Parathyroid adenoma (tissue), 2 donors: ENCODE measurements around the gene WDR45B.

Experiments used
- H2AFZ ChIP-seq: fragments of 300-600 bp; sonication (generic); one replicate; pipeline ENCODE4 v1.7.0; 2017; ENCODE audit warnings: antibody characterized with exemption, mild to moderate bottlenecking
- H3K27ac ChIP-seq: fragments of 300-600 bp; sonication (generic); one replicate; pipeline ENCODE4 v1.7.0; 2017
- H3K27me3 ChIP-seq: fragments of 300-600 bp; sonication (generic); one replicate; pipeline ENCODE4 v1.7.0; 2017; ENCODE audit warnings: low read length; ENCODE audit not compliant: control insufficient read depth, insufficient read depth
- H3K36me3 ChIP-seq: fragments of 300-600 bp; sonication (generic); one replicate; pipeline ENCODE4 v1.7.0; 2017; ENCODE audit warnings: low read length; ENCODE audit not compliant: control insufficient read depth, insufficient read depth
- H3K4me1 ChIP-seq: fragments of 300-600 bp; sonication (generic); one replicate; pipeline ENCODE4 v1.7.0; 2017; ENCODE audit warnings: control low read depth
- H3K4me2 ChIP-seq: fragments of 300-600 bp; sonication (generic); one replicate; pipeline ENCODE4 v1.7.0; 2017; ENCODE audit warnings: low read length
- H3K4me3 ChIP-seq: fragments of 300-600 bp; sonication (generic); one replicate; pipeline ENCODE4 v1.7.0; 2017; ENCODE audit warnings: low read depth, low read length
- H3K79me2 ChIP-seq: fragments of 300-600 bp; sonication (generic); one replicate; pipeline ENCODE4 v1.7.0; 2017; ENCODE audit warnings: control low read depth
- H3K9ac ChIP-seq: fragments of 300-600 bp; sonication (generic); one replicate; pipeline ENCODE4 v1.7.0; 2017; ENCODE audit warnings: mild to moderate bottlenecking
- H3K9me3 ChIP-seq: fragments of 300-600 bp; sonication (generic); one replicate; pipeline ENCODE4 v1.7.0; 2017; ENCODE audit warnings: low read length; ENCODE audit not compliant: control insufficient read depth
- CTCF ChIP-seq: fragments of 300-600 bp; sonication (generic); IDR thresholded peaks from one replicate; pipeline ENCODE4 v1.7.0; 2017; ENCODE audit warnings: antibody characterized with exemption, mild to moderate bottlenecking
- donor health status: primary hyperparathyroidism.

WDR45B gene

GRCh38 chr17:82599674-82600661, 48.3 kb downstream of the WDR45B start:
- no peaks in the 10 kb centered on the region for H3K9me3 ChIP-seq
- H3K79me2 ChIP-seq, result peaks cover 20% of the 10 kb centered on the region
- H3K4me2 ChIP-seq, result no peak overlapping the region
- H3K4me3 ChIP-seq, result no peak overlapping the region
- no peaks in the 10 kb centered on the region for H3K27me3 ChIP-seq
- H3K9ac ChIP-seq, result no peak overlapping the region
- no peaks in the 10 kb centered on the region for H3K36me3 ChIP-seq
- TF ChIP-seq CTCF, result no peak
- H3K4me1 ChIP-seq, result no peaks in the 10 kb centered on the region
- H2AFZ ChIP-seq, result no peak overlapping the region
- H3K27ac ChIP-seq, result no peak overlapping the region

- peaks cover 6% of the 10 kb centered on the region for H3K4me1 ChIP-seq
- H3K36me3 ChIP-seq, result no peaks in the 10 kb centered on the region
- no peak overlapping the region for H3K9ac ChIP-seq
Measured at GRCh38 chr17:82598256-82599119, 49.8 kb downstream of the WDR45B start.

GRCh38 chr17:82596837-82597672, 51.2 kb downstream of the WDR45B start:
- no peaks in the 10 kb centered on the region for H3K36me3 ChIP-seq
- H3K4me3 ChIP-seq, result no peak overlapping the region
- H3K9me3 ChIP-seq, result no peaks in the 10 kb centered on the region
- no peak overlapping the region for H3K4me2 ChIP-seq
- H3K9ac ChIP-seq, result no peak overlapping the region
- peaks cover 13% of the 10 kb centered on the region for H3K4me1 ChIP-seq
- H3K27me3 ChIP-seq, result no peaks in the 10 kb centered on the region
- no peak overlapping the region for H3K27ac ChIP-seq
- H2AFZ ChIP-seq, result no peak overlapping the region
- TF ChIP-seq CTCF, result no peak
- peaks cover 19% of the 10 kb centered on the region for H3K79me2 ChIP-seq

More at GRCh38 chr17:82598256-82599119, 49.8 kb downstream of the WDR45B start:
- no peak overlapping the region for H3K4me2 ChIP-seq
- peaks cover 22% of the 10 kb centered on the region for H3K79me2 ChIP-seq
- H2AFZ ChIP-seq, result no peak overlapping the region
- H3K9me3 ChIP-seq, result no peaks in the 10 kb centered on the region
- H3K27ac ChIP-seq, result no peak overlapping the region
- TF ChIP-seq CTCF, result no peak
- no peaks in the 10 kb centered on the region for H3K27me3 ChIP-seq
- H3K4me3 ChIP-seq, result no peak overlapping the region

GRCh38 chr17:82596296-82596695, 51.9 kb downstream of the WDR45B start:
- no peaks in the 10 kb centered on the region for H3K36me3 ChIP-seq
- no peaks in the 10 kb centered on the region for H3K27me3 ChIP-seq
- H3K4me1 ChIP-seq, result peaks cover 18% of the 10 kb centered on the region
- H3K27ac ChIP-seq, result no peak overlapping the region
- H3K4me2 ChIP-seq, result no peak overlapping the region
- H3K79me2 ChIP-seq, result peaks cover 15% of the 10 kb centered on the region
- no peak overlapping the region for H2AFZ ChIP-seq
- TF ChIP-seq CTCF, result no peak
- H3K9ac ChIP-seq, result no peak overlapping the region
- no peak overlapping the region for H3K4me3 ChIP-seq
- H3K9me3 ChIP-seq, result no peaks in the 10 kb centered on the region
